HepG2 (cell line): Measurements from ENCODE around the gene SNX24. TPM values are rescaled to one million over a fixed set of nuclear protein-coding genes. Genes with fewer than 3 reads are reported as not detected.

Experiments used
- ATAC-seq: fragments of 200-7000 bp; cut with Tn5 transposase; 3 replicates; pipeline ENCODE4 v1.9.1; 2020; ENCODE audit warnings: mild to moderate bottlenecking, moderate library complexity
- BruUV-seq: library from RNA; stranded (reverse); fragments of 400-500 nt; replicated peaks from 2 replicates; lab custom pipeline; 2021; lab: Mats Ljungman, UMichigan
- CTCF ChIA-PET: fragments of 300-600 bp; formaldehyde crosslinking; extraction: SDS; loops from one replicate; lab custom pipeline; 2021; ENCODE audit warnings: low total read pairs, inconsistent platforms, low intra/inter-chr PET ratio; lab: Yijun Ruan, JAX
- POLR2A ChIA-PET: fragments of 350-600 bp; sonication (Branson Sonifier 250); formaldehyde crosslinking; loops from one replicate; lab custom pipeline; 2020; ENCODE audit warnings: antibody characterized with exemption, inconsistent platforms; lab: Yijun Ruan, JAX
- DNase-seq: peaks from one replicate; pipeline ENCODE4 v3.0.0-alpha.2; 2015; ENCODE audit warnings: low spot score
- FAIRE-seq: peaks from 3 replicates; lab custom pipeline; 2011; peaks lifted over from hg19 to GRCh38; lab: Jason Lieb, UNC
- H2AFZ ChIP-seq: one replicate; pipeline ENCODE4 v1.6.1; 2011; ENCODE audit warnings: low read length, inconsistent platforms
- H3K27ac ChIP-seq: fragments of 300-600 bp; 3 replicates; pipeline ENCODE4 v1.8.0; 2011; ENCODE audit warnings: mixed run types, mild to moderate bottlenecking, mixed read lengths, low read length, inconsistent platforms; ENCODE audit not compliant: insufficient read depth; ENCODE audit errors: extremely low read length
- H3K27me3 ChIP-seq, 2 experiments: fragments of 200-600 bp in 1 of 2; 2 replicates in 1 of 2; 3 replicates in 1 of 2; pipeline versions ENCODE4 v1.6.0 to v1.8.0; 2011; ENCODE audit warnings: low read length in 2 of 2, mild to moderate bottlenecking in 2 of 2, moderate library complexity in 2 of 2, inconsistent platforms in 1 of 2; ENCODE audit not compliant: insufficient read depth in 2 of 2, control insufficient read depth in 1 of 2
- H3K36me3 ChIP-seq, 2 experiments: fragments of 200-600 bp in 1 of 2; replicated peaks in 1 of 2; 2 replicates in 1 of 2; 3 replicates in 1 of 2; pipeline versions ENCODE4 v1.5.1 to v1.8.0; 2011; ENCODE audit warnings: low read length in 2 of 2, inconsistent platforms in 1 of 2; ENCODE audit not compliant: insufficient read depth in 2 of 2, control insufficient read depth in 1 of 2
- H3K4me1 ChIP-seq: 2 replicates; pipeline ENCODE4 v1.5.1; 2012; ENCODE audit warnings: low read length, inconsistent platforms; ENCODE audit not compliant: insufficient read depth
- H3K4me2 ChIP-seq: 2 replicates; pipeline ENCODE4 v1.6.0; 2011; ENCODE audit warnings: low read depth, low read length, inconsistent platforms
- H3K4me3 ChIP-seq, 3 experiments: fragments of 200-600 bp in 1 of 3; sonication (generic), shearing (Covaris generic) in 1 of 3; replicated peaks in 1 of 3; 2 replicates each; pipeline ENCODE4 v1.5.1; 2011 to 2016; ENCODE audit warnings: low read length in 3 of 3, inconsistent platforms in 2 of 3, low read depth in 2 of 3, mild to moderate bottlenecking in 2 of 3, control low read depth in 1 of 3, mixed read lengths in 1 of 3; ENCODE audit not compliant: insufficient read depth in 1 of 3
- H3K79me2 ChIP-seq: one replicate; pipeline ENCODE4 v1.6.1; 2011; ENCODE audit warnings: low read length, inconsistent platforms; ENCODE audit not compliant: insufficient read depth
- H3K9ac ChIP-seq: 2 replicates; pipeline ENCODE4 v1.6.0; 2011; ENCODE audit warnings: mild to moderate bottlenecking, low read depth, low read length, inconsistent platforms; ENCODE audit not compliant: insufficient read depth
- H3K9me3 ChIP-seq: 2 replicates; pipeline ENCODE4 v1.5.1; 2012; ENCODE audit warnings: mild to moderate bottlenecking, low read length
- H4K20me1 ChIP-seq: 2 replicates; pipeline ENCODE4 v1.6.0; 2011; ENCODE audit warnings: inconsistent platforms, mild to moderate bottlenecking, low read length, moderate library complexity; ENCODE audit not compliant: insufficient read depth
- HNF4A ChIP-seq: sonication (generic); formaldehyde crosslinking; IDR thresholded peaks from 2 replicates; pipeline ENCODE4 v1.4.0; 2020; ENCODE audit warnings: missing genetic modification reagents
- TCF12 ChIP-seq, 2 experiments: fragments of 450-650 bp in 1 of 2; sonication (generic) in 1 of 2; formaldehyde crosslinking in 1 of 2; IDR thresholded peaks; 2 replicates each; pipeline versions ENCODE4 v1.6.1 to v1.8.0; 2017 to 2022; ENCODE audit warnings: antibody characterized with exemption in 1 of 2, mild to moderate bottlenecking in 1 of 2, missing genetic modification reagents in 1 of 2, moderate library complexity in 1 of 2
- ZNF350 ChIP-seq: sonication (generic); formaldehyde crosslinking; IDR thresholded peaks from 2 replicates; pipeline ENCODE4 v1.4.0; 2020; ENCODE audit warnings: mild to moderate bottlenecking, low read depth, missing genetic modification reagents, borderline replicate concordance
- WGBS: methylation state at CpG from one replicate; pipeline ENCODE4 v1.1.6; 2017; ENCODE audit warnings: low lambda C conversion rate; 5-methylcytosine and 5-hydroxymethylcytosine counted together
- in situ Hi-C: cut with HindIII; loops from 2 replicates; pipeline ENCODE4 v1.10.0; 2017; ENCODE audit warnings: low pct_unique_long_range_greater_than_20kb; ENCODE audit not compliant: extremely low pct_ligation_motif_present
- intact Hi-C: fragments of 100-400 bp; cut with micrococcal nuclease; formaldehyde crosslinking; loops from one replicate; pipeline ENCODE4 v1.10.0; 2022; ENCODE audit not compliant: unreplicated experiment
- polyA plus RNA-seq, 8 experiments: library from polyadenylated mRNA; depleted of rRNA in 3 of 8; stranded (reverse) in 7 of 8; unstranded in 1 of 8; fragments of >200 nt; fragmentation: Illumina TruSeq in 4 of 8; extraction: Trizol in 4 of 8; gene quantifications; 2 replicates each; pipeline versions ENCODE4 v1.2.1 to v1.2.3, GENCODE V29; 2011 to 2016; ENCODE audit warnings: low read depth in 4 of 8, missing spikeins in 1 of 8, mixed read lengths in 1 of 8; ENCODE audit not compliant: insufficient read depth in 1 of 8
- total RNA-seq, 5 experiments: library from RNA; depleted of rRNA; stranded (reverse); fragments of >200 nt; fragmentation: Illumina TruSeq; extraction: Trizol; gene quantifications; 2 replicates each; pipeline ENCODE4 v1.2.3, GENCODE V29; 2016; ENCODE audit warnings: low read depth in 1 of 5
- TF ChIP-seq, protein P1 (sequence below): IDR thresholded peaks from 2 replicates; pipeline ENCODE4 v1.6.1; 2012; ENCODE audit warnings: low read depth, low read length, improper control_type of control experiment
- TF ChIP-seq, protein P2 (sequence below): fragments of 450-650 bp; IDR thresholded peaks from 2 replicates; pipeline ENCODE4 v1.6.1; 2017; ENCODE audit warnings: mild to moderate bottlenecking

Gene SNX24
- total and polyA plus RNA-seq, 2 of the 13 experiments (the other 11 are each of a cell fraction or from before 2014, with no cell fraction given): 7.2 to 23.7 TPM

DNA sequence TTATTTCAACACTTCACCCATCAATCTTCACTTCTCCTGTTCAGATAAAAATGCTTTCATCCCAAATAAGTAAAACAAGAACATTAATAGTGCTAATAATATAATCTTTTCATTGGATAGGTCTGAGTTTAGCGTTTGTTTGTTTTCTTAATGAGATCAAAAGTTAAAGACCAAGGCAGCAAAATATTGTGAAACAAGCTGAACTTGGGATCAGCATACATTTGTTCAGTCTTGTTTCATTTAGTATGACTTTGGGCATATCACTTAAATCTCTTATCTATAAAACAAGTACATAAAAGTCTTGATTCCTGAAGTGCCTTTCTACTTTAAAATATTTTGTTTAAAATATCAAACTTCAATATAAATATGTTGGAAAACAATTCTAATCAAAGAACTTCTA, 13.4 kb upstream of the SNX24 start:
- CTCF ChIA-PET: no interaction called here
- TF ChIP-seq TCF12 (IDR thresholded peaks at IDR 0.05) (no peak), TCF12 (CRISPR knock-in tag; IDR thresholded peaks at IDR 0.05) (no peak), HNF4A (CRISPR knock-in tag) (peak; percentile 23; the same call in 1 of the 2 replicates)
- TF ChIP-seq, protein P1, sequence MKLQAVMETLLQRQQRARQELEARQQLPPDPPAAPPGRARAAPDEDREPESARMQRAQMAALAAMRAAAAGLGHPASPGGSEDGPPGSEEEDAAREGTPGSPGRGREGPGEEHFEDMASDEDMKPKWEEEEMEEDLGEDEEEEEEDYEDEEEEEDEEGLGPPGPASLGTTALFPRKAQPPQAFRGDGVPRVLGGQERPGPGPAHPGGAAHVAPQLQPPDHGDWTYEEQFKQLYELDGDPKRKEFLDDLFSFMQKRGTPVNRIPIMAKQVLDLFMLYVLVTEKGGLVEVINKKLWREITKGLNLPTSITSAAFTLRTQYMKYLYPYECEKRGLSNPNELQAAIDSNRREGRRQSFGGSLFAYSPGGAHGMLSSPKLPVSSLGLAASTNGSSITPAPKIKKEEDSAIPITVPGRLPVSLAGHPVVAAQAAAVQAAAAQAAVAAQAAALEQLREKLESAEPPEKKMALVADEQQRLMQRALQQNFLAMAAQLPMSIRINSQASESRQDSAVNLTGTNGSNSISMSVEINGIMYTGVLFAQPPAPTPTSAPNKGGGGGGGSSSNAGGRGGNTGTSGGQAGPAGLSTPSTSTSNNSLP: peak; percentile 20; the same call in 1 of the 2 replicates
- no peak for DNase-seq
- Histone ChIP-seq H3K27me3 (no peaks in the 10 kb centered on the region), H3K4me1 (peaks cover 6% of the 10 kb centered on the region), H3K4me3 (no peak overlapping the region), H3K4me2 (no peak overlapping the region), H3K79me2 (no peaks in the 10 kb centered on the region), H3K9me3 (no peaks in the 10 kb centered on the region), H3K27ac (no peak overlapping the region), H4K20me1 (no peaks in the 10 kb centered on the region), H3K36me3 (peaks cover 1 to 22% of the 10 kb centered on the region in 2 experiments; a peak in 3 of 5 replicates), H3K9ac (no peak overlapping the region), H2AFZ (no peak overlapping the region)
- no TSS peak for BruUV-seq
- no peak for FAIRE-seq
- in situ Hi-C loops (no loop called here), intact Hi-C loops (no loop called here)
- WGBS: 3% methylated on average over 1 of the region's 1 CpG
- no peak for ATAC-seq
- POLR2A ChIA-PET: no interaction called here

DNA sequence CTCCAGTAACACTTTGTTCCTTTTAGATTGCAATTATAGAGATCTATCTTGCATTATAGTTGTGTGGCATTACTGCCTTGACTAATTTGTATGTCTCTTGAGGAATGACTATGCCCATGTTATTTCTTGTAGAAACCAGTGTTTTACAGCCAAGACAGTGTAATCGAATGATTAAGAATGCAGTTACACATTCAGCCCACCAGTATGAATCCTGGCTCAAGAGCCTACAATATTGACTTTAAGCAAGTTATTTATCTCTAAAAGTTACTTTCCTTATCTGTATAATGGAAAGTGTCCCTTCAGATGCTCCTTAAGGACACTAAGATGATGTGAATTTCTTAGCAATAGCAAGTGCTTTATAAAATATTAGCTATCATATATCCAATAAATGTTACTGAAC, 9.7 kb upstream of the SNX24 start:
- Histone ChIP-seq H3K4me2 (no peak overlapping the region), H3K27ac (no peak overlapping the region), H3K4me1 (peaks cover 6% of the 10 kb centered on the region), H4K20me1 (no peaks in the 10 kb centered on the region), H3K27me3 (no peaks in the 10 kb centered on the region), H3K4me3 (no peak overlapping the region), H2AFZ (no peak overlapping the region), H3K9ac (no peak overlapping the region), H3K36me3 (0 out of 5 replicates have a peak, but pooled peaks cover 0 to under 1% of the 10 kb centered on the region in 2 experiments), H3K9me3 (no peaks in the 10 kb centered on the region), H3K79me2 (no peaks in the 10 kb centered on the region)
- FAIRE-seq (no peak), ATAC-seq (peak; percentile 48; the same call in 2 of the 3 replicates), DNase-seq (no peak)
- no TSS peak for BruUV-seq
- CTCF ChIA-PET: no interaction called here
- POLR2A ChIA-PET: no interaction called here
- intact Hi-C loops: no loop called here
- TF ChIP-seq, protein P2, sequence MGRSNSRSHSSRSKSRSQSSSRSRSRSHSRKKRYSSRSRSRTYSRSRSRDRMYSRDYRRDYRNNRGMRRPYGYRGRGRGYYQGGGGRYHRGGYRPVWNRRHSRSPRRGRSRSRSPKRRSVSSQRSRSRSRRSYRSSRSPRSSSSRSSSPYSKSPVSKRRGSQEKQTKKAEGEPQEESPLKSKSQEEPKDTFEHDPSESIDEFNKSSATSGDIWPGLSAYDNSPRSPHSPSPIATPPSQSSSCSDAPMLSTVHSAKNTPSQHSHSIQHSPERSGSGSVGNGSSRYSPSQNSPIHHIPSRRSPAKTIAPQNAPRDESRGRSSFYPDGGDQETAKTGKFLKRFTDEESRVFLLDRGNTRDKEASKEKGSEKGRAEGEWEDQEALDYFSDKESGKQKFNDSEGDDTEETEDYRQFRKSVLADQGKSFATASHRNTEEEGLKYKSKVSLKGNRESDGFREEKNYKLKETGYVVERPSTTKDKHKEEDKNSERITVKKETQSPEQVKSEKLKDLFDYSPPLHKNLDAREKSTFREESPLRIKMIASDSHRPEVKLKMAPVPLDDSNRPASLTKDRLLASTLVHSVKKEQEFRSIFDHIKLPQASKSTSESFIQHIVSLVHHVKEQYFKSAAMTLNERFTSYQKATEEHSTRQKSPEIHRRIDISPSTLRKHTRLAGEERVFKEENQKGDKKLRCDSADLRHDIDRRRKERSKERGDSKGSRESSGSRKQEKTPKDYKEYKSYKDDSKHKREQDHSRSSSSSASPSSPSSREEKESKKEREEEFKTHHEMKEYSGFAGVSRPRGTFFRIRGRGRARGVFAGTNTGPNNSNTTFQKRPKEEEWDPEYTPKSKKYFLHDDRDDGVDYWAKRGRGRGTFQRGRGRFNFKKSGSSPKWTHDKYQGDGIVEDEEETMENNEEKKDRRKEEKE: no peak
- TF ChIP-seq ZNF350 (CRISPR knock-in tag): no peak
- in situ Hi-C loops: no loop called here
- 100% methylated on average over 1 of the region's 1 CpG for WGBS
